Measurements from ENCODE around the gene SUFU.
A peak's percentile ranks its signal among the peaks of the same experiment; 100 is the strongest.

The SUFU gene

GRCh38 chr10:102514487-102515311 is 10.9 kb downstream of the SUFU start:
- TF ChIP-seq CTCF (conservative IDR thresholded peaks at IDR 0.05; ENCODE audit: low read depth, low read length) = no peak
- H3K4me3 ChIP-seq (ENCODE audit: low read depth, low read length) = no peak overlapping the region
- no peak for DNase-seq (ENCODE audit: low read depth)

- no peak overlapping the region for H3K4me3 ChIP-seq (ENCODE audit: low read depth, low read length)
- no peak for DNase-seq (ENCODE audit: low read depth)
- no peak for TF ChIP-seq CTCF (conservative IDR thresholded peaks at IDR 0.05; ENCODE audit: low read depth, low read length)
Measured at GRCh38 chr10:102515724-102516123, 12.0 kb downstream of the SUFU start.

GRCh38 chr10:102517553-102517952 is 13.8 kb downstream of the SUFU start:
- TF ChIP-seq CTCF (conservative IDR thresholded peaks at IDR 0.05; ENCODE audit: low read depth, low read length) = no peak
- H3K4me3 ChIP-seq (ENCODE audit: low read depth, low read length) = no peak overlapping the region
- peak; percentile 68 for DNase-seq (ENCODE audit: low read depth)

- no peak for TF ChIP-seq CTCF (conservative IDR thresholded peaks at IDR 0.05; ENCODE audit: low read depth, low read length)
- no peak for DNase-seq (ENCODE audit: low read depth)
- H3K4me3 ChIP-seq (ENCODE audit: low read depth, low read length) = no peak overlapping the region
Measured at GRCh38 chr10:102519246-102519825, 15.6 kb downstream of the SUFU start.

GRCh38 chr10:102522874-102523249 is 19.1 kb downstream of the SUFU start:
- no peak overlapping the region for H3K4me3 ChIP-seq (ENCODE audit: low read depth, low read length)
- TF ChIP-seq CTCF (conservative IDR thresholded peaks at IDR 0.05; ENCODE audit: low read depth, low read length) = no peak
- no peak for DNase-seq (ENCODE audit: low read depth)

GRCh38 chr10:102523250-102524029 is 19.7 kb downstream of the SUFU start:
- no peak for TF ChIP-seq CTCF (conservative IDR thresholded peaks at IDR 0.05; ENCODE audit: low read depth, low read length)
- no peak overlapping the region for H3K4me3 ChIP-seq (ENCODE audit: low read depth, low read length)
- DNase-seq (ENCODE audit: low read depth) = peak; percentile 88
